Measurements from ENCODE around the gene TNFRSF1A. TPM values are rescaled to one million over a fixed set of nuclear protein-coding genes. Genes with fewer than 3 reads are reported as not detected.

TNFRSF1A gene
- total and polyA plus RNA-seq, 2 of the 13 experiments (the other 11 are each of a cell fraction or from before 2014, with no cell fraction given): 41.5 to 61.2 TPM

GRCh38 chr12:6373022-6373787 lies 31.3 kb upstream of the TNFRSF1A start:
- peaks cover 0 to 21% of the 10 kb centered on the region in 2 experiments; a peak in 3 of 5 replicates for H3K27me3 ChIP-seq (ENCODE audit: control insufficient read depth in 1 of 2, insufficient read depth in 2 of 2, low read length in 2 of 2)
- in situ Hi-C loops (cut with HindIII; ENCODE audit: extremely low pct_ligation_motif_present, low pct_unique_long_range_greater_than_20kb) (loop anchor here (5.0 kb wide), 1 partner anchor 36 kb away; no protein-coding TSS in a partner anchor), intact Hi-C loops (cut with micrococcal nuclease; ENCODE audit: unreplicated experiment) (loop anchor here (1.0 kb wide), 1 partner anchor 12 kb away; no protein-coding TSS in a partner anchor)
- no TSS peak for BruUV-seq (replicated peaks)
- 24% methylated on average over 14 of the region's 14 CpGs for WGBS (ENCODE audit: low lambda C conversion rate)
- no peaks in the 10 kb centered on the region for H3K9me3 ChIP-seq (ENCODE audit: low read length)
- peak overlapping the region; percentile 68 for H3K9ac ChIP-seq (ENCODE audit: insufficient read depth, low read depth, low read length)
- H3K36me3 ChIP-seq (replicated peaks in 1 of 2; ENCODE audit: control insufficient read depth in 1 of 2, insufficient read depth in 2 of 2, low read length in 2 of 2): no peaks in the 10 kb centered on the region
- no peak overlapping the region for H2AFZ ChIP-seq (ENCODE audit: low read length)
- ChIA-PET POLR2A (interaction anchor here (1.8 to 7.5 kb wide), 6 partner anchors 10 to 50 kb away, joined by 6 to 278 read pairs (median 24); partner anchors contain the start of genes LTBR and TNFRSF1A), CTCF (ENCODE audit: low intra/inter-chr PET ratio, low total read pairs) (interaction anchor here (1.8 kb wide), 1 partner anchor 38 kb away, joined by 4 read pairs; no protein-coding TSS in a partner anchor)
- peaks cover 96% of the 10 kb centered on the region for H3K4me1 ChIP-seq (ENCODE audit: insufficient read depth, low read length)
- no peaks in the 10 kb centered on the region for H4K20me1 ChIP-seq (ENCODE audit: insufficient read depth, low read length)
- H3K79me2 ChIP-seq (ENCODE audit: insufficient read depth, low read length): no peaks in the 10 kb centered on the region
- H3K4me3 ChIP-seq (replicated peaks in 1 of 3; ENCODE audit: insufficient read depth in 1 of 3, low read depth in 2 of 3, low read length in 3 of 3): peak overlapping the region; percentile 10 to 73 (median 41); a peak in 5 of 6 replicates
- DNase-seq (ENCODE audit: low spot score) (no peak), FAIRE-seq (no peak), ATAC-seq (no peak)
- peak overlapping the region; percentile 98 for H3K4me2 ChIP-seq (ENCODE audit: low read depth, low read length)
- H3K27ac ChIP-seq (ENCODE audit: extremely low read length, insufficient read depth, low read length): peak overlapping the region; percentile 96
- TF ChIP-seq ZNF362 (CRISPR knock-in tag; IDR thresholded peaks at IDR 0.05; ENCODE audit: borderline replicate concordance) (peak; percentile 32; the same call in 1 of the 2 replicates), ZBTB34 (CRISPR knock-in tag; IDR thresholded peaks at IDR 0.05) (peak; percentile 26; the same call in 1 of the 2 replicates), TCF7 (IDR thresholded peaks at IDR 0.05; ENCODE audit: low read depth) (0 out of 2 replicates have a peak, but pooled peaks have one; percentile 1), MTF1 (CRISPR knock-in tag; IDR thresholded peaks at IDR 0.05) (no peak), IKZF5 (CRISPR knock-in tag; IDR thresholded peaks at IDR 0.05) (peak; percentile 2; the same call in 1 of the 2 replicates), HMGXB4 (CRISPR knock-in tag; IDR thresholded peaks at IDR 0.05; ENCODE audit: borderline replicate concordance in 1 of 2, low read depth in 1 of 2) (0 out of 4 replicates have a peak, but pooled peaks of 1 of the 2 experiments have one; percentile 3), SAP130 (CRISPR knock-in tag; IDR thresholded peaks at IDR 0.05; ENCODE audit: low read depth) (peak; percentile 15; the same call in 1 of the 2 replicates), TOPORS (CRISPR knock-in tag; IDR thresholded peaks at IDR 0.05) (no peak)
